Activated T-helper 2 cell treated with anti-CD3 and anti-CD28 coated beads, Interferon-gamma antibody, Interleukin-2, Interleukin-4, amounts not matched to agents 10 μg/mL and 5 μg/mL and 100 μg/mL, durations not matched to agents 14 hours and 24 hours and 36 hours (primary cell): ENCODE data around the gene CPNE8. TPM values are rescaled to one million over a fixed set of nuclear protein-coding genes. Genes with fewer than 3 reads are reported as not detected.

ENCODE experiments used
- DNase-seq: peaks from one replicate; pipeline ENCODE4 v3.0.0; 2021; ENCODE audit warnings: low spot score
- H3K27ac Mint-ChIP-seq: one replicate; pipeline ENCODE4 v1.8.0; 2021; ENCODE audit warnings: mixed read lengths
- H3K27me3 Mint-ChIP-seq: one replicate; pipeline ENCODE4 v1.8.0; 2021; ENCODE audit warnings: low read depth, mixed read lengths
- H3K36me3 Mint-ChIP-seq: one replicate; pipeline ENCODE4 v1.8.0; 2021; ENCODE audit warnings: low read depth, mixed read lengths
- H3K4me1 Mint-ChIP-seq: one replicate; pipeline ENCODE4 v1.8.0; 2021; ENCODE audit warnings: low read depth, mixed read lengths
- H3K4me3 Mint-ChIP-seq: one replicate; pipeline ENCODE4 v1.8.0; 2021; ENCODE audit warnings: low read depth, mild to moderate bottlenecking, moderate library complexity, mixed read lengths
- H3K9me3 Mint-ChIP-seq: one replicate; pipeline ENCODE4 v1.8.0; 2021; ENCODE audit warnings: mixed read lengths
- intact Hi-C: fragments of 100-400 bp; cut with micrococcal nuclease; formaldehyde crosslinking; loops from one replicate; pipeline ENCODE4 v1.15.1; 2023
- total RNA-seq: library from RNA; stranded (reverse); gene quantifications from 2 replicates; pipeline ENCODE4 v1.2.3, GENCODE V29; 2022

CPNE8 gene
- total RNA-seq, 1 donor from 2014 or later: 4.7 TPM

DNA sequence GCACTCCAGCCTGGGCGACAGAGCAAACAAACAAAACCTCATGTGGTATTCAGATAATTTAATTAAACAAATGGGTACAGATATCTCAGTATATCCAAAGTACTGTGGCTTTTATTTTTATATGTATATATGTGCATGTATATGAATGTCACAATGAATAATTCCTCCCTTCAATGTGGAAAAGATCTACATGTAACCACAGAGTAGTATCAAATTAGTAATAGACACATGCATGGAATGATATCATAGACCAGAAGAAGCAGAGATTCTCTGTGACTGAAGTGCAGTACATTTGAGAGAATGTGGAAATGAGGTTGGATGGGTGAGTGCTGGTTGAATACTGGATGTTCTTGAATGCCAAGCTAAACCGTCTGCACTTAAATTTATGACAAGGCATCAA is 222.9 kb downstream of the CPNE8 start:
- H3K4me3 Mint-ChIP-seq: no peak overlapping the region
- H3K36me3 Mint-ChIP-seq: no peaks in the 10 kb centered on the region
- H3K27ac Mint-ChIP-seq: no peak overlapping the region
- H3K4me1 Mint-ChIP-seq: no peaks in the 10 kb centered on the region
- no peaks in the 10 kb centered on the region for H3K9me3 Mint-ChIP-seq
- no peak for DNase-seq
- intact Hi-C loops: no loop called here
- no peaks in the 10 kb centered on the region for H3K27me3 Mint-ChIP-seq

DNA sequence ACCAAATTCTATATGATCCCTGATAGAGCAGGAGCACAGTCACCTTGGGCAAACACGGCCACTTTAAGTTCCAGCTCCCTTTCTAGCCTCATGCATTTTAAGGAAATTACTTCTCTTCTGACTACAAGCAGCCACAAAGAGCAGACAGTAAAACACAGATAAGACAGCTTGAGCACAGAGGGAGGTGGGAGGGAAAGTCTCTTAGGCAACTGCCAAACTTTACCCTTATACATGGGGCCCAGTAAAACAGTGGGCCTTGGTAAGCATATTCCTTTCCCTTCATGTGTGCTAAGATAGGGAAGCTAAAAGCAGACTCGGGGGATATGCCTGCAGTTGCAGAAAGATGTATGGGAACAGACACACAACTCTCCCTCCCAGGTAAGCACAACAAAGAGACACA is 235.9 kb downstream of the CPNE8 start:
- Mint-ChIP-seq H3K27me3 (no peaks in the 10 kb centered on the region), H3K4me1 (no peaks in the 10 kb centered on the region), H3K36me3 (no peaks in the 10 kb centered on the region), H3K4me3 (no peak overlapping the region), H3K9me3 (peaks cover 3% of the 10 kb centered on the region), H3K27ac (no peak overlapping the region)
- DNase-seq: no peak
- intact Hi-C loops: loop anchor here (10.0 kb wide), 2 partner anchors 235 to 435 kb away; partner anchors contain the start of gene CPNE8

DNA sequence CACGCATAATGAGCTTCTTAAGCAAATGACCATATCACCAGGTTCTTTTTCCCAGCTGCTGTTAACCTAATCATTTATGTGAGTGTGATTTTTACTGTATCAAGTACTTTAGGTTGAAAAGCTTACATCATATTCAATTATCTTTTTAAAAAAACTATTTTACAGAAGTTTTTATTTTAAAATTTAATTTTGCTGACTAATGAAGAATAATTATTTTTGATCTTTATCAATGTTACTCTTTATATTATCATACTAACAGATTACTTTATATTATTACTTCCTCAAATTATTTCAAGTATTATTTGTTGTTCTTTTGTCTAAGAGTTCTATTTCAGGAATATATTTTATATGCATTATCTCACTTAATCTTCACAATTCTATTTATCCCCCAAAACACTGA is 236.3 kb downstream of the CPNE8 start:
- peaks cover 3% of the 10 kb centered on the region for H3K9me3 Mint-ChIP-seq
- H3K4me3 Mint-ChIP-seq: no peak overlapping the region
- H3K36me3 Mint-ChIP-seq: no peaks in the 10 kb centered on the region
- DNase-seq: no peak
- no peaks in the 10 kb centered on the region for H3K27me3 Mint-ChIP-seq
- H3K4me1 Mint-ChIP-seq: no peaks in the 10 kb centered on the region
- intact Hi-C loops: loop anchor here (10.0 kb wide), 2 partner anchors 236 to 436 kb away; partner anchors contain the start of gene CPNE8
- H3K27ac Mint-ChIP-seq: no peak overlapping the region

DNA sequence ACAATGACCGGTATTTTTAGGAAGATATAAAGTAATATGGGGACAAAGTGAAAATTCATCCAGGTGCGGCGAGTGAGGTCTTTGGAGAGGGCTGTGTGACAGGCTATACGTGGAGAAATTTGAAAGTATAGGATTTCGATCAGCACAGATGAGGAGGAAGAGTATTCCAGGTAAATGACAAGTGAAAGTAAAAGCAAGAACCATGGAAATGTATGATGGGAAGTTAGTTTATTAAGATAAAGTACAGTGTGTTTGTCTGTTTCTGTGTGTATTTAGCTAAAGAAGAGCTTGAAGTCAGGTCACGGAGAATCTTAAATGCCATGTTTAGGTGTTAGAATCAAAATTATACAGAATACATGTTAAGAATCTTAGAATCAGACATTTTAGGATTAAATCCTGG is 239.0 kb downstream of the CPNE8 start:
- H3K27me3 Mint-ChIP-seq: no peaks in the 10 kb centered on the region
- H3K9me3 Mint-ChIP-seq: peaks cover 6% of the 10 kb centered on the region
- no peaks in the 10 kb centered on the region for H3K36me3 Mint-ChIP-seq
- no peaks in the 10 kb centered on the region for H3K4me1 Mint-ChIP-seq
- intact Hi-C loops: loop anchor here (10.0 kb wide), 2 partner anchors 238 to 438 kb away; partner anchors contain the start of gene CPNE8
- H3K4me3 Mint-ChIP-seq: no peak overlapping the region
- H3K27ac Mint-ChIP-seq: no peak overlapping the region
- DNase-seq: no peak

DNA sequence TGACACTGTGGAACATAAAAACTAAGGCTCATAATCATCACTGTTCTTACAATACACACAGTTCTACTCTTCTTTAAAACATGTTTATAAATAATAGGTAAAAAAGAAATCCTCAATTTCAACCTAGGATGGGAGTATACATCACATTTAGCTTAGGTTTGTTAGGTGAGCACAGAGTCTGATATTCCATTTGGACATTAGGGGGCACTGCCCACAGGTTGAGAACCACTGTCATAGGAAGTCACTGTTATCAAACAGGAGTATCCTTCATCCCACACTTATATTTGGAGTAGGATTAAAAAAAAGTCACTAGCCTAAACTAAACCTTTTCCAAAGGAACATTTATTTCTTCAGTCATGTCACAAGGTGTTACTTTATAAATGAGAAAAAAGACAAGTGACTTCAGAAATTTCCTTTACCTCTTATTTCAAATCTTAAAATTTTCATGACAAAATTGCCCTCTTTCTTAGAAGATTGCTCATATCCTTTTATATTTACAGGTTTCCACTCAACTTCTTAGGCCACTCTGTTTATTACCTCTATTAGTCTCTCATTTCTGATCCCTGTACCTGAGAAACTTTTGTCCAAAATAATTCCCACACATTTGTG is 240.6 kb downstream of the CPNE8 start:
- no peak overlapping the region for H3K27ac Mint-ChIP-seq
- peaks cover 6% of the 10 kb centered on the region for H3K9me3 Mint-ChIP-seq
- no peak for DNase-seq
- H3K27me3 Mint-ChIP-seq: no peaks in the 10 kb centered on the region
- H3K36me3 Mint-ChIP-seq: no peaks in the 10 kb centered on the region
- intact Hi-C loops: loop anchor here (10.0 kb wide), 2 partner anchors 240 to 440 kb away; partner anchors contain the start of gene CPNE8
- H3K4me1 Mint-ChIP-seq: no peaks in the 10 kb centered on the region
- no peak overlapping the region for H3K4me3 Mint-ChIP-seq

DNA sequence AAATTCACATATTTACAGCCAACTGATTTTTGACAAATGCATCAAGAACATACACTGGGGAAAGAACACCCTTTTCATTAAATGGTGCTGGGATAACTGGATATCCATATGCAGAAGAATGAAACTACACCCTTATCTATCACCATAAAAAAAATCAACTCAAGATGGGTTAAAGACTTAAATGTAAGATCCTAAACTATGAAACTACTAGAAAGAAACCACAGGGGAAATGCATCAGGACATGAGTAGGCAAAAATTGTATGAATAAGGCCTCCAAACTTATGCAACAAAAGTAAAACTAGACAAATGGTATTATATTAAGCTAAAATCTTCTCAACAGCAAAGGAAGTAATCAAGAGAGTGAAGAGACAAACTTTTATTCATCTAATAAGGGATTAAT is 242.6 kb downstream of the CPNE8 start:
- Mint-ChIP-seq H3K9me3 (peaks cover 19% of the 10 kb centered on the region), H3K27ac (no peak overlapping the region), H3K36me3 (no peaks in the 10 kb centered on the region), H3K4me1 (no peaks in the 10 kb centered on the region), H3K4me3 (no peak overlapping the region), H3K27me3 (no peaks in the 10 kb centered on the region)
- intact Hi-C loops: loop anchor here (10.0 kb wide), 2 partner anchors 242 to 442 kb away; partner anchors contain the start of gene CPNE8
- DNase-seq: no peak

DNA sequence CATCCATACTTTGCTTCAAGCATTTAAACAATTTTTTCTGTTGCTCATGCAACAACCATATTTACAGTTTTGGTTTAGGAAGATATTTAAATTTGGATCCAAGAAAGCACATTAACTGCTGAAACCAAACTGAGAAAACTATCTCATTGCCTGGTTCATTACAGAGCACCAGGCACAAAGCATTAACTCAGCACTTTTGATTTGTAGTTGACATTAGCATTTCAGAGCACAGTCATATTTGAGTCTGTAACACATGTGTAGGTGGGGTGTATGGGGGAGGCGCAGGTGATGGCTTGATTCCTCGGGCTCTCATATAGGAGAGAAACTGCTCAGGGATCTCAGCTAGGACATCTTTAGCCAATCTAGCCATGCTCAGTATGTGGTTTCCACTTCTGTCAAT is 251.7 kb downstream of the CPNE8 start:
- DNase-seq: no peak
- no peak overlapping the region for H3K4me3 Mint-ChIP-seq
- intact Hi-C loops: no loop called here
- no peak overlapping the region for H3K27ac Mint-ChIP-seq
- H3K9me3 Mint-ChIP-seq: peaks cover 7% of the 10 kb centered on the region
- H3K36me3 Mint-ChIP-seq: no peaks in the 10 kb centered on the region
- H3K4me1 Mint-ChIP-seq: no peaks in the 10 kb centered on the region
- no peaks in the 10 kb centered on the region for H3K27me3 Mint-ChIP-seq

DNA sequence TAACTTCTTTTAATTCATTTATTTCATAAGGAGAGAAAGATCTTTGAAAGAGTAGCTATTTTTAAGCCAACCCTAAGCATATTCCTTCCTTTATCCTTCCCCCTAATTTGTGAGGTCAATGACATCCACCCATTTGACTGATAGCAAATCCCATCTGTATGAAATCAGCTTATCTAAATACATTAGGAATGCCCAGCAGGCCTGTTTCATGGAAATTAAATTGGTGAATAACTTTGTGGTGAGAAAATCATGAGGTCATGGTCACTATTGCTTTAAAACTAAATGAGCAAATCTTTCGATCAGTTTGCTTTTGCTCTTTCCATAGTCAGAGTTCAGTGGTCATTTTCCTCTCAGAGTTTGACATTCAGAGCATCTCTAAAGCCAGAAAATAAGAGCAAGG is 256.6 kb downstream of the CPNE8 start:
- H3K9me3 Mint-ChIP-seq: no peaks in the 10 kb centered on the region
- no peaks in the 10 kb centered on the region for H3K27me3 Mint-ChIP-seq
- no peak overlapping the region for H3K4me3 Mint-ChIP-seq
- no peak overlapping the region for H3K27ac Mint-ChIP-seq
- intact Hi-C loops: no loop called here
- H3K4me1 Mint-ChIP-seq: no peaks in the 10 kb centered on the region
- no peak for DNase-seq
- no peaks in the 10 kb centered on the region for H3K36me3 Mint-ChIP-seq

DNA sequence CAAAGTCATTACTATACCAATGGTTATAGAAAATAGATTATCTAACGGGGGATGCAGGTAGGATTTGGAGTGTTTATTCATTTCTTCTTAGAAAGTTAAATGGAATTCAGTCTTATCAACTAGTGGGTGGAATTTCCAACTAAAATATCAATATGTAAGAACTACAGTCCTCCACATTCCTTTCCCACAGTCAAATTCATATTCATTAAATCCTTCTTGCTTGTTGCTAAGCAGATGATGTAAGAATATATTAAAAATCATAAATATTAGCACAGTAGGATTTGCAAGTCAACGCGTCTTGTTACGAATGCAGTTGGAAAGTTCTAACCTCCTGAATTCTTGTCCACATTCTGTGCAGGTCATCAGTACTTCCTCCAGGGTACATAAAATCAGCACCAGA is 259.2 kb downstream of the CPNE8 start:
- no peak for DNase-seq
- Mint-ChIP-seq H3K9me3 (peaks cover under 1% of the 10 kb centered on the region), H3K36me3 (no peaks in the 10 kb centered on the region), H3K27me3 (no peaks in the 10 kb centered on the region), H3K27ac (no peak overlapping the region), H3K4me1 (no peaks in the 10 kb centered on the region), H3K4me3 (no peak overlapping the region)
- intact Hi-C loops: no loop called here

DNA sequence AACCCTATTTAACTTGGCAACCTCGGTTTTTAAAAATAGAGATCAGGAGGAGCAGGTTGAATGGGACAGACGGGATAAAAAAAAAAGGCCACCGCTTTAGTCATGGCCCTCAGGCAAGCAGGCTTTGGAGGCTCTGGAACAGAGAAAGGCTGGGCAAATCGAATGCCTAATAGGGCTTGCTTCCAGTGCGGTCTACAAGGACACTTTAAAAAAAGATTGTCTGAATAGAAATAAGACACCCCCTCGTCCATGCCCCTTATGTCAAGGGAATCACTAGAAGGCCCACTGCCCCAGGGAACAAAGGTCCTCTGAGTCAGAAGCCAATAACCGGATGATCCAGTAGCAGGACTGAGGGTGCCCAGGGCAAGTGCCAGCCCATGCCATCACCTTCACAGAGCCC is 265.8 kb downstream of the CPNE8 start:
- no peak overlapping the region for H3K4me3 Mint-ChIP-seq
- H3K36me3 Mint-ChIP-seq: no peaks in the 10 kb centered on the region
- DNase-seq: no peak
- H3K9me3 Mint-ChIP-seq: peaks cover 20% of the 10 kb centered on the region
- H3K27ac Mint-ChIP-seq: no peak overlapping the region
- intact Hi-C loops: no loop called here
- H3K27me3 Mint-ChIP-seq: no peaks in the 10 kb centered on the region
- H3K4me1 Mint-ChIP-seq: no peaks in the 10 kb centered on the region

DNA sequence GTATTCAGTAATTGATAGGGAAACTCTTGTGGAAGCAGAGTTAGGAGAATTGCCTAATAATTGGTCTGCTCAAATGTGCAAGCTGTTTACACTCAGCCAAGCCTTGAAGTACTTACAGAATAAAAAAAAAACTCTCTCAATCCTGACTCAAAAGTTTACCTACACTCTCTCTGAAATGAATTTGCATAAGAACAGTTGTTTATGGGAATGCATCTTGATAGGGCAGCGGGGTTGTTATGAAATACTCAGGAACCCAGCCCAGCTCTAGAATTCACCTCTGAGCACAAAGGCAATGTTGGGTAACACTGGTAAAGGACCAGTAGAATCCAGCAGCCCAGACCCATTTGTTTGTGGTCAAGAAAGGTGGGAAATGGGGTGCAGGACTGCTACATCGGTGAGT is 267.0 kb downstream of the CPNE8 start:
- Mint-ChIP-seq H3K9me3 (peaks cover 20% of the 10 kb centered on the region), H3K36me3 (no peaks in the 10 kb centered on the region), H3K27ac (no peak overlapping the region), H3K4me1 (no peaks in the 10 kb centered on the region), H3K4me3 (no peak overlapping the region), H3K27me3 (no peaks in the 10 kb centered on the region)
- no peak for DNase-seq
- intact Hi-C loops: no loop called here

DNA sequence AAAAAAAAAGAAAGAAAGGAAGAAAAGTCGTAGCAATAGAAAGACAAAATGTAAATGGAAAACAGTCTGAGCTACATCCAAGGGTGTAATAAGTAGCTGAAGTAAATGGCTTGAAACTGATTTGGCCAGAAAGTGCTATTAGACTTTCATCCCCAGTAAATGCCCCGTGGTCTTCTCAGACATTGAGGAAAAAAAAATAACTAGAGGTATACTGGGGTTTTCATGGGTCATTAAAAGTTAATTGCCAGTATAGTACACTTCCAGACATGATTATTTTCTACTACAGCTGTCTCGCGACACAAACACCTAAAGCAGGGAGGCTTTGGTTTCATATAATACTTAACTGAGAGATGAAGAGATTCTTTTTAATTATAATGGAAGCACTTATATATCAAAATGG is 271.9 kb downstream of the CPNE8 start:
- H3K4me1 Mint-ChIP-seq: no peaks in the 10 kb centered on the region
- DNase-seq: no peak
- H3K9me3 Mint-ChIP-seq: peaks cover 12% of the 10 kb centered on the region
- intact Hi-C loops: no loop called here
- no peaks in the 10 kb centered on the region for H3K27me3 Mint-ChIP-seq
- no peak overlapping the region for H3K4me3 Mint-ChIP-seq
- H3K27ac Mint-ChIP-seq: no peak overlapping the region
- H3K36me3 Mint-ChIP-seq: no peaks in the 10 kb centered on the region

DNA sequence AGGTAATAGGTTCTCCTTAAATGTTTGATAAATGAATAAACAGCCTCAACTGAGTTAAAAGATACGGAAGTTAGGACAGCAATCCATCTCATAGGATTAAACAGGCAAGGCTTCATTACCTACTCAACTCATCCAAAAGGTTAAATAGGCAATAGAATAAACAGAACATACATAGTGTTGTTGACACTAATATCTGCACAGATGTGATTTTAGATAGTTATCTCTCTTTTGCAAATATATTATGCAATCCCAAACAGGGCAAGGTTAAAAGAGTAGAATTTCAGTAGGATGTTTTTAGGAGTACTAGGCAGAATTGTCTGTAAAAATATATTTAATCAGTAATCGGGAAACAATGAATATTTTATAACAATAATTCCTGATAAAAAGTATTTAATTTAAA is 276.3 kb downstream of the CPNE8 start:
- no peak overlapping the region for H3K27ac Mint-ChIP-seq
- H3K9me3 Mint-ChIP-seq: peaks cover 11% of the 10 kb centered on the region
- H3K36me3 Mint-ChIP-seq: no peaks in the 10 kb centered on the region
- intact Hi-C loops: no loop called here
- no peaks in the 10 kb centered on the region for H3K27me3 Mint-ChIP-seq
- H3K4me3 Mint-ChIP-seq: no peak overlapping the region
- DNase-seq: no peak
- H3K4me1 Mint-ChIP-seq: no peaks in the 10 kb centered on the region

DNA sequence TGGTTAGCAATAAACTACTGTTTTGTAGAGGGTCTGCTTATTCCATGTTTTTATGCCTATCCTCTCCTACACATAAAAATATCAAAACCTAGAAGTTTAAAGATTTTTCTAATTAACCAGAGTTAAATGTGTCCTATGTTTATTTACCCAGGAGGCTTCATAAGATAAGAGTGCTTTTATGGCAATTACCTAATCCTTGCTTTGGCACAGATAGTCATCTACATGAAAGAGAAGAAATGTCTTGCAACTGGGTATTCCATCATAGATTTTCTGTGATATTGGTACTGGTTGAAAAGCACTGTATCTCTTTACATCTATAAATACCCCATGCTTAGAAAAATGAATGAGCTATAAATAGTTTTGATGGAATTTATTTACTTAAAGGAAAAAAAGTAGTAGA is 277.1 kb downstream of the CPNE8 start:
- intact Hi-C loops: no loop called here
- no peak overlapping the region for H3K4me3 Mint-ChIP-seq
- H3K36me3 Mint-ChIP-seq: no peaks in the 10 kb centered on the region
- no peaks in the 10 kb centered on the region for H3K27me3 Mint-ChIP-seq
- no peak overlapping the region for H3K27ac Mint-ChIP-seq
- H3K9me3 Mint-ChIP-seq: peaks cover 11% of the 10 kb centered on the region
- DNase-seq: no peak
- H3K4me1 Mint-ChIP-seq: no peaks in the 10 kb centered on the region
